H1 (cell line): Measurements from ENCODE around the gene PIK3R1. TPM values are rescaled to one million over a fixed set of nuclear protein-coding genes. Genes with fewer than 3 reads are reported as not detected.

ENCODE experiments used
- CTCF ChIA-PET: fragments of 300-600 bp; sonication (Branson Sonifier 250); formaldehyde crosslinking; loops from one replicate; lab custom pipeline; 2021; ENCODE audit not compliant: partially characterized antibody; lab: Charles Lee
- POLR2A ChIA-PET: fragments of 300-600 bp; sonication (Branson Sonifier 250); formaldehyde crosslinking; loops from one replicate; lab custom pipeline; 2021; ENCODE audit warnings: inconsistent platforms; ENCODE audit not compliant: partially characterized antibody; lab: Charles Lee
- DNase-seq, 2 experiments: peaks; one replicate each; pipeline versions ENCODE4 v3.0.0 to v3.0.0-alpha.2; 2010 to 2022; ENCODE audit warnings: low spot score in 2 of 2, low read depth in 1 of 2, mixed read lengths in 1 of 2
- FAIRE-seq: peaks from 2 replicates; lab custom pipeline; 2011; peaks lifted over from hg19 to GRCh38; lab: Jason Lieb, UNC
- H2AFZ ChIP-seq: 2 replicates; pipeline ENCODE4 v1.8.1; 2012; ENCODE audit warnings: low read length, inconsistent platforms
- H2AK5ac ChIP-seq: 2 replicates; pipeline ENCODE4 v1.6.1; 2013; ENCODE audit warnings: low read depth, low read length
- H2BK120ac ChIP-seq: replicated peaks from 2 replicates; pipeline ENCODE3; 2013; ENCODE audit warnings: low read depth, low read length, inconsistent platforms
- H2BK12ac ChIP-seq: 2 replicates; pipeline ENCODE4 v1.6.1; 2013; ENCODE audit warnings: low read depth, low read length
- H2BK15ac ChIP-seq: 2 replicates; pipeline ENCODE4 v1.6.1; 2013; ENCODE audit warnings: low read length
- H2BK20ac ChIP-seq: 2 replicates; pipeline ENCODE4 v1.6.1; 2013; ENCODE audit warnings: low read length
- H2BK5ac ChIP-seq: 2 replicates; pipeline ENCODE4 v1.6.1; 2013; ENCODE audit warnings: low read depth, low read length
- H3K14ac ChIP-seq: 2 replicates; pipeline ENCODE4 v1.6.1; 2013; ENCODE audit warnings: inconsistent platforms; ENCODE audit not compliant: insufficient read length
- H3K18ac ChIP-seq: 2 replicates; pipeline ENCODE4 v1.6.1; 2013; ENCODE audit warnings: low read length; ENCODE audit errors: extremely low read depth
- H3K23ac ChIP-seq: 2 replicates; pipeline ENCODE4 v1.6.1; 2013; ENCODE audit warnings: inconsistent platforms; ENCODE audit not compliant: insufficient read length
- H3K23me2 ChIP-seq: 2 replicates; pipeline ENCODE4 v1.6.1; 2013; ENCODE audit warnings: low read depth, low read length
- H3K27ac ChIP-seq: 2 replicates; pipeline ENCODE4 v1.6.1; 2011; ENCODE audit warnings: low read depth, low read length, inconsistent platforms
- H3K27me3 ChIP-seq, 4 experiments: replicated peaks in 1 of 4; 1 replicate in 1 of 4; 2 replicates in 3 of 4; pipeline versions ENCODE4 v1.6.1 to v1.8.1; 2011 to 2013; ENCODE audit warnings: low read length in 3 of 4, mild to moderate bottlenecking in 3 of 4, inconsistent platforms in 2 of 4, mixed read lengths in 2 of 4, moderate library complexity in 1 of 4; ENCODE audit not compliant: control insufficient read depth in 3 of 4, insufficient read depth in 3 of 4; ENCODE audit errors: extremely low read depth in 1 of 4
- H3K36me3 ChIP-seq, 4 experiments: 2 replicates each; pipeline versions ENCODE4 v1.6.1 to v1.8.1; 2011 to 2013; ENCODE audit warnings: mild to moderate bottlenecking in 4 of 4, low read length in 3 of 4, moderate library complexity in 2 of 4, control low read depth in 1 of 4, inconsistent platforms in 1 of 4; ENCODE audit not compliant: insufficient read depth in 4 of 4, control insufficient read depth in 2 of 4
- H3K4ac ChIP-seq: replicated peaks from 2 replicates; pipeline ENCODE3; 2013; ENCODE audit warnings: low read length, low read depth, mixed read lengths, inconsistent platforms; ENCODE audit not compliant: insufficient read length
- H3K4me1 ChIP-seq, 4 experiments: replicated peaks in 1 of 4; 1 replicate in 1 of 4; 2 replicates in 3 of 4; pipeline versions ENCODE4 v1.6.1 to v1.8.1; 2011 to 2013; ENCODE audit warnings: low read length in 3 of 4, inconsistent platforms in 2 of 4, mixed read lengths in 1 of 4; ENCODE audit not compliant: insufficient read depth in 4 of 4, control insufficient read depth in 3 of 4
- H3K4me2 ChIP-seq, 2 experiments: 2 replicates each; pipeline versions ENCODE4 v1.6.1 to v1.8.1; 2011 to 2013; ENCODE audit warnings: low read depth in 2 of 2, low read length in 2 of 2, control low read depth in 1 of 2, inconsistent platforms in 1 of 2, mild to moderate bottlenecking in 1 of 2; ENCODE audit not compliant: insufficient read depth in 1 of 2
- H3K4me3 ChIP-seq, 4 experiments: fragments of 200-600, 300-600 bp in 1 of 4; sonication (generic), shearing (Covaris generic), sonication (Bioruptor Twin) in 1 of 4; 2 replicates each; pipeline versions ENCODE4 v1.5.1 to v1.8.1; 2011 to 2016; ENCODE audit warnings: low read length in 4 of 4, low read depth in 3 of 4, control low read depth in 2 of 4, inconsistent platforms in 2 of 4, mild to moderate bottlenecking in 2 of 4, mixed read lengths in 1 of 4, moderate library complexity in 1 of 4; ENCODE audit not compliant: insufficient read depth in 2 of 4; ENCODE audit errors: extremely low read depth in 1 of 4
- H3K56ac ChIP-seq: replicated peaks from 2 replicates; pipeline ENCODE3; 2013; ENCODE audit warnings: low read depth, mild to moderate bottlenecking, mixed read lengths, low read length, inconsistent platforms; ENCODE audit not compliant: insufficient read length
- H3K79me1 ChIP-seq: 2 replicates; pipeline ENCODE4 v1.6.1; 2013; ENCODE audit warnings: low read depth, low read length, control low read depth
- H3K79me2 ChIP-seq, 2 experiments: 2 replicates each; pipeline versions ENCODE4 v1.6.1 to v1.8.1; 2012 to 2013; ENCODE audit warnings: low read length in 2 of 2, mild to moderate bottlenecking in 2 of 2, inconsistent platforms in 1 of 2; ENCODE audit not compliant: insufficient read depth in 2 of 2, control insufficient read depth in 1 of 2
- H3K9ac ChIP-seq, 4 experiments: replicated peaks in 1 of 4; 1 replicate in 1 of 4; 2 replicates in 3 of 4; pipeline versions ENCODE4 v1.6.1 to v1.8.1; 2011 to 2013; ENCODE audit warnings: low read depth in 3 of 4, low read length in 3 of 4, control low read depth in 2 of 4, mild to moderate bottlenecking in 2 of 4, moderate library complexity in 2 of 4, inconsistent platforms in 1 of 4; ENCODE audit errors: extremely low read depth in 1 of 4
- H3K9me3 ChIP-seq, 2 experiments: 2 replicates each; pipeline versions ENCODE4 v1.6.1 to v1.8.1; 2012 to 2013; ENCODE audit warnings: mild to moderate bottlenecking in 2 of 2, moderate library complexity in 2 of 2, control low read depth in 1 of 2, inconsistent platforms in 1 of 2, low read depth in 1 of 2, low read length in 1 of 2, mixed read lengths in 1 of 2; ENCODE audit not compliant: insufficient read depth in 2 of 2
- H4K20me1 ChIP-seq, 2 experiments: replicated peaks in 1 of 2; 2 replicates each; pipeline versions ENCODE3 to v1.8.1; 2011 to 2013; ENCODE audit warnings: inconsistent platforms in 2 of 2, low read length in 2 of 2, mild to moderate bottlenecking in 1 of 2; ENCODE audit not compliant: insufficient read depth in 2 of 2, control insufficient read depth in 1 of 2
- H4K5ac ChIP-seq: 2 replicates; pipeline ENCODE4 v1.6.1; 2013; ENCODE audit warnings: low read length, low read depth, mixed read lengths, inconsistent platforms; ENCODE audit not compliant: insufficient read length
- H4K8ac ChIP-seq: 2 replicates; pipeline ENCODE4 v1.8.0; 2013; ENCODE audit warnings: mild to moderate bottlenecking, moderate library complexity, low read length, inconsistent platforms; ENCODE audit not compliant: insufficient read depth; ENCODE audit errors: extremely low read depth
- H4K91ac ChIP-seq: replicated peaks from 2 replicates; pipeline ENCODE3; 2013; ENCODE audit warnings: low read length, mixed read lengths, inconsistent platforms; ENCODE audit not compliant: insufficient read length
- EP300 ChIP-seq, 2 experiments: IDR thresholded peaks; 1 replicate in 1 of 2; 2 replicates in 1 of 2; pipeline ENCODE4 v1.6.1; 2011 to 2012; ENCODE audit warnings: low read depth in 2 of 2, low read length in 2 of 2, mild to moderate bottlenecking in 2 of 2, borderline replicate concordance in 1 of 2, inconsistent platforms in 1 of 2, moderate library complexity in 1 of 2
- POLR2A ChIP-seq, 2 experiments: IDR thresholded peaks; 1 replicate in 1 of 2; 2 replicates in 1 of 2; pipeline ENCODE4 v1.6.1; 2011; ENCODE audit warnings: low read depth in 2 of 2, low read length in 2 of 2, mild to moderate bottlenecking in 2 of 2; ENCODE audit errors: control extremely low read depth in 1 of 2
- TBP ChIP-seq: IDR thresholded peaks from 2 replicates; pipeline ENCODE4 v1.6.1; 2011; ENCODE audit warnings: low read depth, low read length, improper control_type of control experiment
- WGBS, 2 experiments: shearing (Covaris generic) in 1 of 2; methylation state at CpG; one replicate each; pipeline versions ENCODE4 v1.1.6 to v1.1.7; 2013 to 2015; ENCODE audit warnings: low lambda C conversion rate in 2 of 2, mixed read lengths in 2 of 2, inconsistent platforms in 1 of 2, low coverage in 1 of 2, missing lambda C conversion rate in 1 of 2; ENCODE audit not compliant: insufficient replicate concordance in 2 of 2, insufficient coverage in 1 of 2, insufficient read length in 1 of 2; ENCODE audit errors: extremely low coverage in 1 of 2, missing lambda C conversion rate in 1 of 2; 5-methylcytosine and 5-hydroxymethylcytosine counted together
- polyA plus RNA-seq, 7 experiments: library from polyadenylated mRNA; depleted of rRNA in 3 of 7; stranded (reverse) in 5 of 7; unstranded in 2 of 7; fragments of >200 nt in 5 of 7; fragments of 200-250 nt in 2 of 7; gene quantifications; 1 replicate in 5 of 7; 2 replicates in 1 of 7; 4 replicates in 1 of 7; pipeline versions ENCODE4 v1.2.1 to v1.2.3, GENCODE V29; 2011 to 2013; ENCODE audit warnings: missing spikeins in 2 of 7, mixed read lengths in 2 of 7
- total RNA-seq: library from RNA; stranded (reverse); fragmentation: NEBNext Ultra II Directional; extraction: Animal tissue kit (Norgen Biotek cat#: 25700); gene quantifications from 2 replicates; pipeline ENCODE4 v1.2.1, GENCODE V29; 2021
- TF ChIP-seq, protein P1 (sequence below): IDR thresholded peaks from 2 replicates; pipeline ENCODE4 v1.6.1; 2012; ENCODE audit warnings: low read length, inconsistent platforms

The PIK3R1 gene
- total and polyA plus RNA-seq, 2 of the 8 experiments (the other 6 are each of a cell fraction or from before 2014, with no cell fraction given): 2.3 to 13.7 TPM

DNA sequence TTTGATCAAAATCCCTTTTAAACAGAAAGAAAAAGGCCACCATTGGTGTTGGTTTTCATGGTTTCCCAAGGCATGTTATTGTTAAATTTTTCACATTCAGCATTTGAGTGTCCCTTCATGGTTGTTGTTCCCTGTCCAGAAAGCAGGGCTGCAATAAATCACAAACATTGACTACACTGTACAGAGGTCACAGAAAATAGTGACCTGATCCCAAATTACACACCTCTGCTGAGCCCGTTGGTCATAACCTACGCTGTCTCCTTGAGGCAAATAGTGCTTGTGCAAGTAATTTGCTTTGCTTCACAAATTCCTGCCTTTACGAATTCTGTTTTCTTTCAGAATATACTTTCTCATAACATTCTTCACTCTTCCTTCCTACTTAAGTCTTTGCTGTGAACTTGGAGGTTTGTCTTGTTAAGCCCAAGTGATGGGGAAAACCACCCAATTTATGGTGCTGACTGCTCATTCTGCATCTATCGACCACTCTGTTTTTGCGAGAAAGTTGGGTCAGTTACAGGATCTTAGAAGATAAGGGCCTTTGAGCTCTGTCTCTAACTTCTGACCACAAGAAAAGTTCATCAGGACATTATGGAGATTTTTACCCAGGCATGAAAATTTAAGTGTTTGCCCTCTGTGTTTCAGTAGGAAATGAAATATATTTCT lies 16.0 kb downstream of the PIK3R1 start:
- peaks cover 0 to 11% of the 10 kb centered on the region in 2 experiments; a peak in 1 of 4 replicates for H3K79me2 ChIP-seq
- H4K8ac ChIP-seq: no peak overlapping the region
- CTCF ChIA-PET: no interaction called here
- no peak overlapping the region for H3K27ac ChIP-seq
- no peak overlapping the region for H3K56ac ChIP-seq
- H3K23ac ChIP-seq: no peak overlapping the region
- WGBS, 2 experiments: 90 to 100% methylated on average over 1 to 5 of the region's 5 CpGs
- H2BK15ac ChIP-seq: no peak overlapping the region
- H3K79me1 ChIP-seq: no peaks in the 10 kb centered on the region; the same call in 1 of the 2 replicates
- H2AFZ ChIP-seq: no peak overlapping the region
- H3K9me3 ChIP-seq: no peaks in the 10 kb centered on the region
- FAIRE-seq: no peak
- H4K91ac ChIP-seq: no peak overlapping the region
- DNase-seq: no peak
- H3K14ac ChIP-seq: no peak overlapping the region
- H2AK5ac ChIP-seq: no peak overlapping the region
- no peak overlapping the region for H3K4ac ChIP-seq
- no peaks in the 10 kb centered on the region for H3K27me3 ChIP-seq
- H3K4me1 ChIP-seq: 0 out of 7 replicates have a peak, but pooled peaks cover 0 to 1% (median 0%) of the 10 kb centered on the region in 4 experiments
- POLR2A ChIA-PET: interaction anchor here (1.5 kb wide), 1 partner anchor 15 kb away, joined by 4 read pairs; no protein-coding TSS in a partner anchor
- no peak overlapping the region for H3K4me2 ChIP-seq
- no peak overlapping the region for H3K4me3 ChIP-seq
- H3K18ac ChIP-seq: no peak overlapping the region
- H4K20me1 ChIP-seq: no peaks in the 10 kb centered on the region
- TF ChIP-seq TBP (no peak), EP300 (IDR thresholded peaks at IDR 0.05; ENCODE audit: borderline replicate concordance in 1 of 2, low read depth in 2 of 2, low read length in 2 of 2) (no peak), POLR2A (IDR thresholded peaks at IDR 0.05; ENCODE audit: control extremely low read depth in 1 of 2, low read depth in 2 of 2, low read length in 2 of 2) (no peak)
- TF ChIP-seq, protein P1, sequence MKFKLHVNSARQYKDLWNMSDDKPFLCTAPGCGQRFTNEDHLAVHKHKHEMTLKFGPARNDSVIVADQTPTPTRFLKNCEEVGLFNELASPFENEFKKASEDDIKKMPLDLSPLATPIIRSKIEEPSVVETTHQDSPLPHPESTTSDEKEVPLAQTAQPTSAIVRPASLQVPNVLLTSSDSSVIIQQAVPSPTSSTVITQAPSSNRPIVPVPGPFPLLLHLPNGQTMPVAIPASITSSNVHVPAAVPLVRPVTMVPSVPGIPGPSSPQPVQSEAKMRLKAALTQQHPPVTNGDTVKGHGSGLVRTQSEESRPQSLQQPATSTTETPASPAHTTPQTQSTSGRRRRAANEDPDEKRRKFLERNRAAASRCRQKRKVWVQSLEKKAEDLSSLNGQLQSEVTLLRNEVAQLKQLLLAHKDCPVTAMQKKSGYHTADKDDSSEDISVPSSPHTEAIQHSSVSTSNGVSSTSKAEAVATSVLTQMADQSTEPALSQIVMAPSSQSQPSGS: no peak
- no peak overlapping the region for H3K9ac ChIP-seq
- H3K36me3 ChIP-seq: 0 out of 8 replicates have a peak, but pooled peaks cover 0 to 3% (median 0%) of the 10 kb centered on the region in 4 experiments
- H2BK20ac ChIP-seq: no peak overlapping the region
- H2BK5ac ChIP-seq: no peak overlapping the region
- H2BK12ac ChIP-seq: no peak overlapping the region
- H2BK120ac ChIP-seq: no peak overlapping the region
- no peaks in the 10 kb centered on the region for H3K23me2 ChIP-seq
- H4K5ac ChIP-seq: no peak overlapping the region
